WTC11 (cell line): Measurements from ENCODE around the gene ARSA. TPM values are rescaled to one million over a fixed set of nuclear protein-coding genes. Genes with fewer than 3 reads are reported as not detected.

Source experiments
- ATAC-seq: fragments of 200-7000 bp; cut with Tn5 transposase; 2 replicates; pipeline ENCODE4 v1.10.0; 2021; ENCODE audit warnings: mild to moderate bottlenecking, moderate library complexity
- CTCF ChIA-PET: fragments of 300-600 bp; sonication (Branson Sonifier 250); formaldehyde crosslinking; loops from one replicate; lab custom pipeline; 2021; ENCODE audit warnings: antibody characterized with exemption; lab: Charles Lee
- POLR2A ChIA-PET: fragments of 350-600 bp; sonication (Branson Sonifier 250); formaldehyde crosslinking; loops from one replicate; lab custom pipeline; 2021; ENCODE audit warnings: antibody characterized with exemption; lab: Charles Lee
- DNase-seq: peaks from one replicate; pipeline ENCODE4 v3.0.0; 2021; ENCODE audit warnings: low spot score
- H3K27ac Mint-ChIP-seq: 2 replicates; pipeline ENCODE4 v1.8.0; 2021; ENCODE audit warnings: mixed read lengths
- H3K27me3 Mint-ChIP-seq: 2 replicates; pipeline ENCODE4 v1.8.0; 2021; ENCODE audit warnings: low read depth, mild to moderate bottlenecking, moderate library complexity, mixed read lengths
- H3K36me3 Mint-ChIP-seq: 2 replicates; pipeline ENCODE4 v1.8.0; 2021; ENCODE audit warnings: mixed read lengths
- H3K4me1 Mint-ChIP-seq: 2 replicates; pipeline ENCODE4 v1.8.0; 2022; ENCODE audit warnings: mixed read lengths
- H3K4me3 Mint-ChIP-seq: 2 replicates; pipeline ENCODE4 v1.8.0; 2021; ENCODE audit warnings: mild to moderate bottlenecking, moderate library complexity, mixed read lengths
- H3K9me3 Mint-ChIP-seq: 2 replicates; pipeline ENCODE4 v1.8.0; 2021; ENCODE audit warnings: mixed read lengths
- ATF6 ChIP-seq: sonication (generic); formaldehyde crosslinking; IDR thresholded peaks from 2 replicates; pipeline ENCODE4 v1.8.1; 2023; ENCODE audit warnings: mild to moderate bottlenecking, missing genetic modification reagents
- CDX4 ChIP-seq: fragments of 250-450 bp; sonication (Bioruptor Pico); IDR thresholded peaks from 2 replicates; pipeline ENCODE4 v1.9.0; 2021; ENCODE audit warnings: moderate library complexity, mild to moderate bottlenecking, inconsistent platforms, borderline replicate concordance
- HMGA2 ChIP-seq: fragments of 250-450 bp; sonication (Bioruptor Pico); IDR thresholded peaks from 2 replicates; pipeline ENCODE4 v1.4.0; 2021; ENCODE audit warnings: mild to moderate bottlenecking, moderate library complexity
- NR3C1 ChIP-seq: sonication (generic); formaldehyde crosslinking; conservative IDR thresholded peaks from 2 replicates; pipeline ENCODE4 v1.8.1; 2023; ENCODE audit warnings: low read depth, mild to moderate bottlenecking, missing genetic modification reagents
- RELA ChIP-seq: sonication (generic); formaldehyde crosslinking; IDR thresholded peaks from 2 replicates; pipeline ENCODE4 v1.8.1; 2022; ENCODE audit warnings: missing genetic modification reagents, mild to moderate bottlenecking, borderline replicate concordance
- RORB ChIP-seq: fragments of 250-450 bp; sonication (Bioruptor Pico); IDR thresholded peaks from 2 replicates; pipeline ENCODE4 v1.9.0; 2021; ENCODE audit warnings: mild to moderate bottlenecking
- SMAD3 ChIP-seq: sonication (generic); formaldehyde crosslinking; IDR thresholded peaks from 2 replicates; pipeline ENCODE4 v1.8.0; 2022; ENCODE audit warnings: missing genetic modification reagents, mild to moderate bottlenecking, borderline replicate concordance
- SP1 ChIP-seq: sonication (generic); formaldehyde crosslinking; conservative IDR thresholded peaks from 2 replicates; pipeline ENCODE4 v1.8.1; 2022; ENCODE audit warnings: missing genetic modification reagents
- ZNF138 ChIP-seq: sonication (generic); formaldehyde crosslinking; conservative IDR thresholded peaks from 2 replicates; pipeline ENCODE4 v1.8.1; 2022; ENCODE audit warnings: mild to moderate bottlenecking, moderate library complexity, missing genetic modification reagents
- ZNF532 ChIP-seq: fragments of 250-450 bp; sonication (Bioruptor Pico); IDR thresholded peaks from 2 replicates; pipeline ENCODE4 v1.9.0; 2021; ENCODE audit warnings: mild to moderate bottlenecking, borderline replicate concordance
- total RNA-seq: library from RNA; stranded (reverse); gene quantifications from 3 replicates; pipeline ENCODE4 v1.2.3, GENCODE V29; 2021
- TF ChIP-seq, protein P1 (sequence below): sonication (generic); formaldehyde crosslinking; IDR thresholded peaks from 2 replicates; pipeline ENCODE4 v1.8.1; 2022; ENCODE audit warnings: missing genetic modification reagents, borderline replicate concordance

ARSA gene
- total RNA-seq, 1 experiment from 2014 or later = 18.8 TPM

DNA sequence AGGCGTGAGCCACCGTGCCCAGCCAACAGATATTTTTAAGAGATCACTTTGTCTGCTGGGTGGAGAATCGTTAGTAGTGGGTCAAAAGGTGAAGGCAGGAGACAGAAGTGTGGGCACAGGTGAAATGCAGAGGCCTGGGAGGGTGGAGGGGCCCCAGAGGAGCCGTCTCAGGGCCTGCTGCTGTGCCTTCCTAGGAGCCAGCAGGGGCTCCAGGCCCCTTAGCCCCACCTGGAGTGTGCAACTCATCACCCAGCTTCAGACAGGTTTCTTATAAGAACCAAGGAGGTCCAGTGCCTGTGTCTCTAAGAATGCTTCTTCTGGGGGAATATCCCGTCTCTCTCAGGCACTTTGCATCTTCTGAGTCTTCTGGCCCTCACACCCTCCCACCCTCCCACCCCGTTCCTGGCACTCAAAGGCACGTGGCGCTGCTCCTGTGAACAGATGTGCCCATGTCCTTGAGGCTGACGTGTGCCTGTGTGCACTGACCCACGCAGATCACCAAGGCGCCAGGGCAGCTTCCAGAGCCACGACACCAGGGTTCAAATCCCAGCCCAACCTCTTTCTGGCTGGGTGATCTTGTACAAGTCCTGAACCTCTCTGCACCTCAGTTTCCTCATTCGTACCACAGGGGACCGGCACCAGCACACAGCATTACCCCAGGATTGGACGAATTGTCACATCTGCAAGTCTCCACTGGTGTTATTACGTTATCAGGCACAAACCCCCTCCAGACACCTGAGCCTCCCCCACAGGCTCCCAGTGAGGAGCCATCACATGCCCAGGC, 3.4 kb downstream of the ARSA start (continued):
- TF ChIP-seq ZNF532 (CRISPR knock-in tag) (no peak), SMAD3 (CRISPR knock-in tag) (no peak), CDX4 (CRISPR knock-in tag) (no peak)

GRCh38 chr22:50622723-50623327, 5.1 kb downstream of the ARSA start:
- Mint-ChIP-seq H3K27me3 (peaks cover 16% of the 10 kb centered on the region; the same call in 1 of the 2 replicates), H3K36me3 (no peaks in the 10 kb centered on the region), H3K4me3 (no peak overlapping the region), H3K9me3 (no peaks in the 10 kb centered on the region), H3K4me1 (peaks cover 24% of the 10 kb centered on the region), H3K27ac (no peak overlapping the region)
- ChIA-PET POLR2A (no interaction called here), CTCF (interaction anchor here (2.8 kb wide), 1 partner anchor 73 kb away, joined by 33 read pairs; no protein-coding TSS in a partner anchor)
- DNase-seq (no peak), ATAC-seq (no peak)
- TF ChIP-seq ATF6 (no peak), NR3C1 (CRISPR knock-in tag) (no peak), RORB (CRISPR knock-in tag) (no peak), SP1 (CRISPR knock-in tag) (no peak), HMGA2 (CRISPR knock-in tag) (no peak), ZNF532 (CRISPR knock-in tag) (no peak), RELA (CRISPR knock-in tag) (no peak), ZNF138 (no peak)
- TF ChIP-seq, protein P1, sequence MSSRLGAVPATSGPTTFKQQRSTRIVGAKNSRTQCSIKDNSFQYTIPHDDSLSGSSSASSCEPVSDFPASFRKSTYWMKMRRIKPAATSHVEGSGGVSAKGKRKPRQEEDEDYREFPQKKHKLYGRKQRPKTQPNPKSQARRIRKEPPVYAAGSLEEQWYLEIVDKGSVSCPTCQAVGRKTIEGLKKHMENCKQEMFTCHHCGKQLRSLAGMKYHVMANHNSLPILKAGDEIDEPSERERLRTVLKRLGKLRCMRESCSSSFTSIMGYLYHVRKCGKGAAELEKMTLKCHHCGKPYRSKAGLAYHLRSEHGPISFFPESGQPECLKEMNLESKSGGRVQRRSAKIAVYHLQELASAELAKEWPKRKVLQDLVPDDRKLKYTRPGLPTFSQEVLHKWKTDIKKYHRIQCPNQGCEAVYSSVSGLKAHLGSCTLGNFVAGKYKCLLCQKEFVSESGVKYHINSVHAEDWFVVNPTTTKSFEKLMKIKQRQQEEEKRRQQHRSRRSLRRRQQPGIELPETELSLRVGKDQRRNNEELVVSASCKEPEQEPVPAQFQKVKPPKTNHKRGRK (CRISPR knock-in tag) = no peak
